ENCODE results near the gene CHIC2.
A peak's percentile ranks its signal among the peaks of the same experiment; 100 is the strongest.

CHIC2 gene

GRCh38 chr4:54093324-54094240, 29.2 kb upstream of the CHIC2 start:
- no peak for DNase-seq (ENCODE audit: low read depth)

GRCh38 chr4:54092405-54093323, 28.3 kb upstream of the CHIC2 start:
- DNase-seq (ENCODE audit: low read depth): no peak

GRCh38 chr4:54091637-54092404, 27.4 kb upstream of the CHIC2 start:
- peak; percentile 66 for DNase-seq (ENCODE audit: low read depth)

- no peak for DNase-seq (ENCODE audit: low read depth)
Measured at GRCh38 chr4:54090804-54091623, 26.6 kb upstream of the CHIC2 start.

GRCh38 chr4:54090404-54090803, 26.0 kb upstream of the CHIC2 start:
- no peak for DNase-seq (ENCODE audit: low read depth)

- no peak for DNase-seq (ENCODE audit: low read depth)
Measured at GRCh38 chr4:54089875-54090274, 25.5 kb upstream of the CHIC2 start.

- DNase-seq (ENCODE audit: low read depth): no peak
Measured at GRCh38 chr4:54085284-54085683, 20.9 kb upstream of the CHIC2 start.

- no peak for DNase-seq (ENCODE audit: low read depth)
Measured at GRCh38 chr4:54082168-54082567, 17.8 kb upstream of the CHIC2 start.

- DNase-seq (ENCODE audit: low read depth): no peak
Measured at GRCh38 chr4:54077812-54078211, 13.4 kb upstream of the CHIC2 start.

GRCh38 chr4:54076673-54077072, 12.3 kb upstream of the CHIC2 start:
- DNase-seq (ENCODE audit: low read depth): no peak

- DNase-seq (ENCODE audit: low read depth): no peak
Measured at GRCh38 chr4:54074381-54074780, 10.0 kb upstream of the CHIC2 start.

GRCh38 chr4:54073271-54073880, 9.0 kb upstream of the CHIC2 start:
- no peak for DNase-seq (ENCODE audit: low read depth)

- no peak for DNase-seq (ENCODE audit: low read depth)
Measured at GRCh38 chr4:54067166-54067565, 2.8 kb upstream of the CHIC2 start.

- no peak for DNase-seq (ENCODE audit: low read depth)
Measured at GRCh38 chr4:54066718-54067129, 2.3 kb upstream of the CHIC2 start.

GRCh38 chr4:54066088-54066415, 1.6 kb upstream of the CHIC2 start:
- DNase-seq (ENCODE audit: low read depth): no peak

GRCh38 chr4:54065282-54066087, 1.1 kb upstream of the CHIC2 start:
- no peak for DNase-seq (ENCODE audit: low read depth)

- peak; percentile 15 for DNase-seq (ENCODE audit: low read depth)
Measured at GRCh38 chr4:54063737-54064316, 578 bp downstream of the CHIC2 start.

GRCh38 chr4:54063229-54063628, 1.2 kb downstream of the CHIC2 start:
- no peak for DNase-seq (ENCODE audit: low read depth)

- DNase-seq (ENCODE audit: low read depth): no peak
Measured at GRCh38 chr4:54062392-54062791, 2.0 kb downstream of the CHIC2 start.

GRCh38 chr4:54061873-54062272, 2.5 kb downstream of the CHIC2 start:
- no peak for DNase-seq (ENCODE audit: low read depth)

Measured in activated T-cell treated with anti-CD3 and anti-CD28 coated beads for 24 hours (primary cell).